Stimulated activated CD8-positive, alpha-beta memory T cell treated with anti-CD3 and anti-CD28 coated beads, Interleukin-4, amount 100 ng/mL, for 24 hours (primary cell): ENCODE data around the gene SERPINB6.
"Not testable (repeated sequence)": the region's sequence is repeated elsewhere in the genome, so short reads cannot be mapped to it uniquely, and the experiment has no call there.

Experiments
- DNase-seq: peaks from one replicate; pipeline ENCODE4 v3.0.0-alpha.2; 2020; ENCODE audit warnings: low read depth

The SERPINB6 gene

GRCh38 chr6:2938632-2939083, 32.7 kb downstream of the SERPINB6 start:
- no peak for DNase-seq

- DNase-seq = no peak
These were observed 33.2 kb downstream of the SERPINB6 start for GRCh38 chr6:2938004-2938631.

GRCh38 chr6:2937627-2938003, 33.8 kb downstream of the SERPINB6 start:
- DNase-seq = no peak

- DNase-seq = no peak
These were observed 35.6 kb downstream of the SERPINB6 start for GRCh38 chr6:2935566-2936291.

GRCh38 chr6:2934057-2934456, 37.3 kb downstream of the SERPINB6 start:
- DNase-seq = no peak

GRCh38 chr6:2932911-2933310, 38.5 kb downstream of the SERPINB6 start:
- not testable (repeated sequence) for DNase-seq

- peak; percentile 73 for DNase-seq
These were observed 39.2 kb downstream of the SERPINB6 start for GRCh38 chr6:2931970-2932748.

- DNase-seq = no peak
These were observed 40.3 kb downstream of the SERPINB6 start for GRCh38 chr6:2931055-2931454.

GRCh38 chr6:2927931-2928330, 43.4 kb downstream of the SERPINB6 start:
- DNase-seq = not testable (repeated sequence)

- not testable (repeated sequence) for DNase-seq
These were observed 45.3 kb downstream of the SERPINB6 start for GRCh38 chr6:2925842-2926747.

- no peak for DNase-seq
These were observed 49.7 kb downstream of the SERPINB6 start for GRCh38 chr6:2921520-2922115.

GRCh38 chr6:2920671-2921112, 50.7 kb downstream of the SERPINB6 start:
- no peak for DNase-seq

GRCh38 chr6:2919886-2920285, 51.5 kb downstream of the SERPINB6 start:
- no peak for DNase-seq

GRCh38 chr6:2919401-2919800, 52.0 kb downstream of the SERPINB6 start:
- no peak for DNase-seq

GRCh38 chr6:2918936-2919335, 52.4 kb downstream of the SERPINB6 start:
- no peak for DNase-seq

GRCh38 chr6:2917801-2918445, 53.4 kb downstream of the SERPINB6 start:
- DNase-seq = no peak

- no peak for DNase-seq
These were observed 54.3 kb downstream of the SERPINB6 start for GRCh38 chr6:2917065-2917464.

- DNase-seq = no peak
These were observed 55.0 kb downstream of the SERPINB6 start for GRCh38 chr6:2916158-2916925.

GRCh38 chr6:2915150-2915549, 56.2 kb downstream of the SERPINB6 start:
- no peak for DNase-seq

GRCh38 chr6:2914318-2914660, 57.1 kb downstream of the SERPINB6 start:
- DNase-seq = no peak
